ENCODE data around the gene ARAP1. TPM values are rescaled to one million over a fixed set of nuclear protein-coding genes. Genes with fewer than 3 reads are reported as not detected.

The ARAP1 gene
- total RNA-seq, 1 donor from 2014 or later: 76.8 TPM

DNA sequence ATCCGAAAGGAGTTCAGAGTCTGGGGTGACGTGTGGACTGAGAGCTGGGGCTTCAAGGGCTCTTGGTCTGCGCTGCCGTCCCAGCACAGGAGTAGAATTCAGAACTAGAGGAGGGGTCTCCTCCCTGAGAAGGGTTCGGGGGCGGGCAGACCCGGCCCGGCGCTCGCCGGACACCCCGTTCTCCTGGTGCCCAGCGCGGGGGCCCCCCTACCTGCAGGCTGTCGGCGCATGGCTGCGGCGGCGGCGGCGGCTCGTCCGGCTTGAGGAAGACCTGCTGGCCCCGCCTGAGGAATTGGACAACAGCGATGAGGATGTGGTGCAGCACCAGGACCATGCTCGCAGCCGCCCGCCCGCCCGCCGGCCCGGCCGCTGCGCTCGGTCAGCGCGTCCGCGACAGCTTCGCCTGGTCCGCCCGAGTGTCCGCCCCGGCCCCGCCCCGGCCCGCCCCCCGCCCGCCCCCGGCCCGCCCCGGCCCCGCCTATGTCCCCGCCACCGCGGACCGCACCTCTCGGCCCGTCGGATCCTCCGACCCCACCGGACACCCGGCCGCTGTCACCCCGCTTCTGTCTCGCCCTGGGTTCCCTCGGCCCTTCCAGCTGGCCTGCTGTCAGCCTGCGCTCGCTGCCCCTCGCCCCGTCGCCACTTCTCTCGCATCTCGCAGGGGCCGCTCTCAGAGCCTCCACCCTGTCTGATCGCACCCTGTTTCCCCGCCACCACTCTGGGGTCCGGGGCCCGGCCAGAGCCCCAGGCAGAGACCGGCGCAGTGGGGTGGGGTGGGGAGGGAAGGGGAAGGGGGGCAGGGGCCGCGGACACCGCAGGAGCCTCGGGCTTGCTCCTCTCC lies 109.9 kb downstream of the ARAP1 start:
- DNase-seq (ENCODE audit: low read depth in 2 of 2): peak; percentile 39 to 65

DNA sequence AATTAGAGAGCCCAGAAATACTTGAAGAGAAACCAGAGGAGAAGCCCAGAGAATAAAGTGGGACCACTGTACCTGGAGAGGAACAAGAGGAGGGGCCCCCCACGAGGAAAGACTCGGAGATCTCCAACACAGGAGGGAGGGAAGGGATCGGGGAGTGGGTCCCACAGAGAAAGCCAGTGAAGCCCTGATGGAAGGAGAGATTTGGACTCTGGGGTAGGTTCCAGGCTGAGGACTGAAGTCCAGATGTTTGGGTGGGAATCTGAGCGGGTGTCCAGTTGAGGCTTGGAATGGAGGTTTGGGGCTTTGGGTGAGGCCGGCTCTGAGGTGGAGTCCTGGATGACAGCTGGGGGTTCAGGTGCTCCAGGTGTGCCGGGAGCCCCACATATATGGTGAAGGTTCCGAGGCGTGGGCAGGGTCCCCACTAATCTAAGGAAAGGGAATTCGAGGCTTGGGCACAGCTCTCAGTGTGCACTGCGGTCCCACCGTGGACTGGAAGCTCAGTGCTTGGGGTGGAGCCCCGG lies 110.6 kb downstream of the ARAP1 start:
- no peak for DNase-seq (ENCODE audit: low read depth in 2 of 2)

DNA sequence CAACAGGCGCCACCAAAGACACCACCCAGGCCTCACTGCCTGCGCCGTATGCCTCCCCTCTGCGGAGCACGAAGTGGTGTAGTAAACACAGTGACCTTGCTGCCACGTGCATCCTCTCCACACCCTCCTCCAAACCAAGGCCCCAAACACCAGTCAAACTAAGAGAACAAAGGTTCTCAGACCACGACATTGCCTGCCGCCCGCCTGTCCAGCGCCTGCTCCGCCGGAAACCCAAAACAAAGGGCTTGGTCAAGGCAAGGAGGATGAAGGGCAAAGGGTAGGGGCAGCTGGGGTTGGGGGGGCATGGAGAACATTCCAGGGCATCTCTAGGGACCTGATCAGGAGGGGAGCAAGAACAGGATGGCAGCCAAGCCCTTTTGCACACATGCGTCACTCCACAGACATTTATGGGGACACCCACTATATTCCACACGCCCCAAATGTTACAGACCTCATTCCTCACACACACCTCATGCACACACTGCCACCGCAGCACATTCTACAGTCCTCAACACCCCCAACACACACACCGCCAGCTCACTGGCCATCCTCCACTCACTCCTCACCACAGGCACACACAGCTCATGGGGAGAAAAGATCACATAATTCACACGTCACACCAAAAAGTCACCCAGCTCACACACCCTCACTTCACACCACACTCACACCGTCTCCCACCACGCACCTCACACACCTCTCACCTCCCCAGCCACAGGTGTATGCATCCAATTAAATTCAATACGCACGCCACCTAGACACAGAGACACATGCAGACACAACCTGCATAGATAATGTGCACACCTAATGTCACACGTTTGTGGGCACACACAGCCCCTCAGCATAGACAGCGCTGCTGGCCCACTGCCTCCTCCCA lies 112.5 kb downstream of the ARAP1 start:
- peak in 1 of 2 donors; percentile 63 for DNase-seq (ENCODE audit: low read depth in 2 of 2)

DNA sequence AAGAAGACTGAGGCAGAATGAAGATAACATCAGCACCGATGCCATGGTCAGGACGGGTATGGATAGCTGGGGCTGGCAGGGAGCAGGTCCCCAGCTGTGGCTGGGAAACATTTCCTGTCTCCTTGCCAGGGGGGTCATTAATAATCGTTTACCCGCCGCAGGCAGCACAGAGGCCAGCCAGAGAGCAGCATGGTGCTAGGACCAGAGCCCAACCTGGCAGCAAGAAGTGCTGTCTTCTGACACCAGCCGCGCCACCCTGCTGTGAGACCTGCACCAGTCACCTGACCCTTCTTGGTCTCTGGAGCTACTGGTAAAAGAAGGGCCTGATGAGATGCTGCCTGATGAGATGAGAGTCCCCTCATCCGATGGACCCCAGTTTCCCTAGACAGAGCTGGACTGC lies 114.3 kb downstream of the ARAP1 start:
- peak in 1 of 2 donors; percentile 33 for DNase-seq (ENCODE audit: low read depth in 2 of 2)

DNA sequence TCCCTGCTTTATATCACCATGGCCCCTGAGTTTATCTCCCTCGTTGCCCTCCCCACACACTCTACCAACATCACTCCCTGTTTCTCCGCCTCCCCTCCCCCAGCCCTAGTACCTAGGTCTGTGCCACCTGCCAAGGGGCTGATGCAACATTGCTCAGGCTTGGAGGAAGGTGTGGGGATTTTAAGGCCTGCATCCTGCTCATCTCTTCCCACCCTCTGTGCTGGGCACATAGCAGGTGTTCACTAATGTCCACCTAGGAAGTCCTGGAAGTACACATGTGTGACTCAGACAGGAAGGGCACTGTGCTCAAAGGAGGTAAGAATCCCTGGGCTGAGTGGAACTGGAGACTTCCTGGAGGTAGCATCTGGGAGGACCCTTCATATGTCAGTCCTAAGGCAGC lies 115.0 kb downstream of the ARAP1 start:
- peak in 1 of 2 donors; percentile 14 for DNase-seq (ENCODE audit: low read depth in 2 of 2)

DNA sequence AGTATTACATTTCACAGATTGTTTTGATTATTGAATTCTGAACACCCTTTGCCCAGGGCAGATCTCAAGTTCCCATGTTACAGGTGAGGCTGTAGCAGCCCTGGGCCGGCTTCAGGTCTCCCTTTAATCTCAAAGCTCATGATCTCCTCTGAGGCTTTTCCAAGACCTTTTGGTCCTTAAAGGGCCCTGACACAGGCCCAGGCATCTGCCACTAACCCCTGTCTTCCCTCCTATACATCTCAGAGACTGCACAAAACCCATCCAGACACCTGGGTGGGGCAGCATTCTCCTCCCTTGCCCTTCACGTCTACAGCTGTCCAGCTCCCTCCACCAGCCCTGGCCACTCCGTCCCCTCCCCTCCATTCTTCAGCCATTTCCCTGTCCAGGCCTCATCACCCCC lies 115.8 kb downstream of the ARAP1 start:
- DNase-seq (ENCODE audit: low read depth in 2 of 2): no peak

DNA sequence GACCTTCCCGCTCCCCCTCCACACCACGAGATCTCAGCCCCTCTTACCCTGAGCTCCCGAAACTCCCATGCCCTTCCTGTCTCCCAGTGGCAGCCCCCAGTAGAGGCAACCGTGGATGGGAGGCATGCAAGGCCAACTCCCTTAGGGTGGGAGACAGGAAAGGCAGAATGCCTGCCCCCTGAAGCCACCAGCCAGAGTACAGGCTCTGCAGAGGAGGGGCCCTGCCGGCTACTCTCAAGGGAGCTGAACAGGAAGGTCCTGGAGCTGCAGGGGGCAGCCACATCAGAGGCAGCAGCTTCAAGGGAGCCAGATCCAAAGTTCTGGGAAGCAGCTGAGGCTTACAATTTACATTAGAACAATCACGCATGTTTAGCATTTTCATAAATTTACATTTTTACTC lies 116.3 kb downstream of the ARAP1 start:
- no peak for DNase-seq (ENCODE audit: low read depth in 2 of 2)

DNA sequence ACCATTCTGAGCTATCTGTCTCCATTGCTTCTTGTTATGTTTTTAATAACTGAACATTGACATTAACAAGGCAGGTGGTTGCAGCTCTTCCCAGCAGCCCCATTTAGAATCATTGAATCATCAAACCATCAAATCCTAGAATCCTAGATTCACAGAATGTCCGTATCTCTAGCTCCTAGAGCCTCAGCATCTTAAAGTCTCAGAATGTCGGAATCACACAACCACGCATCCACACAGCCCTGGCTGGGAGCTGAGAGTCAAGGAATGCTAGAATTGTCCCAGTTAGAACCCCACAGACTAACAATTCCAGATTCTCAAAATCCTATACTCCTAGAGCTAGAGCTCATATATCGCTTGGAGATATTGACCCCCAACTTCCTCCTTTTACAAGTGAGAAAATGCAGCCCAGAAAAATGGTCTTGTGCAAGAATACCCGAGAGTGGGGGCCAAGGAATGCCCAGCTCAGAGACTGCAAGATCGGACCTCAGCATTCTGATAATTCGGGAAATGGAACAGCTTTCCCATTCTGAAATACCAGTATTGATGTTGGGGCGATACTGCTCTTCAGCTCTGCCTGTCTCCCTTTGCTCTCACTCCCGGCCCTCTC lies 116.8 kb downstream of the ARAP1 start:
- DNase-seq (ENCODE audit: low read depth in 2 of 2): no peak

Other genes starting within 250 kb of the ARAP1 start
- 158 and 415 TPM in 2 replicates for gene PDE2A, start 78.0 kb downstream of the ARAP1 start, total RNA-seq
- 47.5 and 90.5 TPM in 2 replicates for gene STARD10, start 41.6 kb upstream of the ARAP1 start, total RNA-seq
- gene ATG16L2, start 62.0 kb upstream of the ARAP1 start, total RNA-seq: 3.5 and 5.2 TPM in 2 replicates